Ovary (tissue), 9 donors: ENCODE data around the gene ANKRD44. TPM values are rescaled to one million over a fixed set of nuclear protein-coding genes. Genes with fewer than 3 reads are reported as not detected.

Source experiments
- DNase-seq, 5 donors: peaks; one replicate each; pipeline ENCODE4 v3.0.0-alpha.2; 2019 to 2020
- H3K27ac ChIP-seq, 2 donors: fragments of 200-600 bp; one replicate each; pipeline versions ENCODE4 v1.5.1 to v1.8.0; 2019 to 2022
- H3K27me3 ChIP-seq: fragments of 200-600 bp; one replicate; pipeline ENCODE4 v1.8.0; 2022
- H3K36me3 ChIP-seq: fragments of 200-600 bp; sonication (generic); one replicate; pipeline ENCODE4 v1.5.1; 2019
- H3K4me1 ChIP-seq: one replicate; pipeline ENCODE4 v1.8.1; 2013; ENCODE audit warnings: mild to moderate bottlenecking, moderate library complexity; ENCODE audit not compliant: insufficient read depth
- H3K4me3 ChIP-seq: fragments of 200-600 bp; sonication (generic); one replicate; pipeline ENCODE4 v1.5.1; 2017
- H3K9me3 ChIP-seq, 2 donors: fragments of 200-600 bp in 1 of 2; sonication (generic) in 1 of 2; one replicate each; pipeline versions ENCODE4 v1.5.1 to v1.8.1; 2013 to 2019; ENCODE audit warnings: mild to moderate bottlenecking in 1 of 2, moderate library complexity in 1 of 2
- CTCF ChIP-seq, 3 donors: fragments of 450-650 bp in 2 of 3; fragments of 200-600 bp in 1 of 3; IDR thresholded peaks; one replicate each; pipeline versions ENCODE4 v1.5.1 to v1.8.0; 2016 to 2022; ENCODE audit warnings: antibody characterized with exemption in 3 of 3, mild to moderate bottlenecking in 1 of 3
- EP300 ChIP-seq: sonication (generic); formaldehyde crosslinking; IDR thresholded peaks from one replicate; pipeline ENCODE4 v1.6.1; 2017; ENCODE audit warnings: antibody characterized with exemption
- POLR2A ChIP-seq: fragments of 450-650 bp; IDR thresholded peaks from one replicate; pipeline ENCODE4 v1.6.1; 2017; ENCODE audit warnings: antibody characterized with exemption, mild to moderate bottlenecking, moderate library complexity
- WGBS, 3 donors: extraction: QIAGEN DNeasy Blood & Tissue Kit in 1 of 3; methylation state at CpG; one replicate each; pipeline versions ENCODE4 v1.1.5 to v1.1.7; 2013 to 2017; 5-methylcytosine and 5-hydroxymethylcytosine counted together
- intact Hi-C, 4 donors: fragments of 100-400 bp; cut with DNase I; formaldehyde crosslinking; loops; one replicate each; pipeline versions ENCODE4 v1.11.0 to v1.15.1; 2022 to 2023
- polyA plus RNA-seq, 2 donors: library from polyadenylated mRNA; stranded (reverse); fragments of 200-250 nt in 1 of 2; fragments of 350-450 nt in 1 of 2; fragmentation: Illumina TruSeq in 1 of 2; extraction: RNeasy Lipid Tissue Mini Kit (QIAGEN cat#74804) in 1 of 2; gene quantifications; one replicate each; pipeline ENCODE4 v1.2.3, GENCODE V29; 2013 to 2014
- total RNA-seq, 7 donors: library from RNA; depleted of rRNA in 2 of 7; stranded (reverse); fragments of >200 nt in 2 of 7; fragmentation: NEBNext Ultra II Directional in 3 of 7; extraction: Animal tissue kit (Norgen Biotek cat#: 25700) in 3 of 7; gene quantifications; one replicate each; pipeline versions ENCODE4 v1.1.0 to v1.2.4, GENCODE V29; 2016 to 2023
- donor health status: DM: no; HTN: no; CAD: no; lungs with moderate emphysema.
- donor health status: DM: no; HTN: no; CAD: no.
- donor health status: Bipolar disorder and iron deficiency.
- donor health status: DM: yes; HTN: yes; CAD: no.
- donor health status: DM: no; HTN: no; CAD: no.
- donor health status: DM: yes; HTN: yes; CAD: no.

The ANKRD44 gene
- total and polyA plus RNA-seq, 9 donors, result 2.6 to 60.0 (median 11.1) TPM

GRCh38 chr2:196992466-196992865, 318.1 kb downstream of the ANKRD44 start:
- Histone ChIP-seq H3K27ac (no peak overlapping the region), H3K27me3 (no peaks in the 10 kb centered on the region), H3K36me3 (no peaks in the 10 kb centered on the region), H3K4me3 (no peak overlapping the region), H3K9me3 (no peaks in the 10 kb centered on the region), H3K4me1 (no peaks in the 10 kb centered on the region)
- TF ChIP-seq POLR2A (no peak), EP300 (no peak), CTCF (IDR thresholded peaks at IDR 0.05) (no peak)
- 97 to 100% (median 97%) methylated on average over 1 of the region's 1 CpG for WGBS, 3 donors
- intact Hi-C loops, result no loop called here
- no peak for DNase-seq

- Histone ChIP-seq H3K9me3 (no peaks in the 10 kb centered on the region), H3K27ac (no peak overlapping the region), H3K4me1 (no peaks in the 10 kb centered on the region), H3K27me3 (no peaks in the 10 kb centered on the region), H3K4me3 (no peak overlapping the region), H3K36me3 (no peaks in the 10 kb centered on the region)
- WGBS, 3 donors, result 91 to 95% (median 94%) methylated on average over 10 of the region's 10 CpGs
- TF ChIP-seq EP300 (no peak), POLR2A (no peak), CTCF (IDR thresholded peaks at IDR 0.05) (no peak)
- DNase-seq, result no peak
- intact Hi-C loops, result no loop called here
Measured at GRCh38 chr2:196990788-196991461, 319.7 kb downstream of the ANKRD44 start.

- H3K4me1 ChIP-seq, result no peaks in the 10 kb centered on the region
- no peaks in the 10 kb centered on the region for H3K27me3 ChIP-seq
- DNase-seq, result no peak
- WGBS, 3 donors, result 88 to 95% (median 90%) methylated on average over 1 of the region's 1 CpG
- H3K9me3 ChIP-seq, result no peaks in the 10 kb centered on the region
- intact Hi-C loops, result no loop called here
- H3K36me3 ChIP-seq, result no peaks in the 10 kb centered on the region
- no peak overlapping the region for H3K27ac ChIP-seq
- no peak overlapping the region for H3K4me3 ChIP-seq
- TF ChIP-seq CTCF (IDR thresholded peaks at IDR 0.05), result no peak
- no peak for TF ChIP-seq POLR2A
Measured at GRCh38 chr2:196990092-196990491, 320.5 kb downstream of the ANKRD44 start.

GRCh38 chr2:196989496-196989895, 321.1 kb downstream of the ANKRD44 start:
- H3K27me3 ChIP-seq, result no peaks in the 10 kb centered on the region
- TF ChIP-seq POLR2A (no peak), CTCF (IDR thresholded peaks at IDR 0.05) (no peak), EP300 (no peak)
- H3K4me3 ChIP-seq, result no peak overlapping the region
- H3K36me3 ChIP-seq, result no peaks in the 10 kb centered on the region
- WGBS, 3 donors, result 58 to 69% (median 58%) methylated on average over 4 of the region's 4 CpGs
- H3K27ac ChIP-seq, result no peak overlapping the region
- no peaks in the 10 kb centered on the region for H3K4me1 ChIP-seq
- intact Hi-C loops, result no loop called here
- H3K9me3 ChIP-seq, result no peaks in the 10 kb centered on the region
- DNase-seq, result no peak
